COLO668 (cell line): ENCODE measurements around the gene NBPF19.
"Not testable (repeated sequence)": the region's sequence is repeated elsewhere in the genome, so short reads cannot be mapped to it uniquely, and the experiment has no call there.

Experiments used
- DNase-seq: peaks from one replicate; lab custom pipeline; 2025; ENCODE audit not compliant: unreplicated experiment; lab: John Stamatoyannopoulos, UW

NBPF19 gene

DNA sequence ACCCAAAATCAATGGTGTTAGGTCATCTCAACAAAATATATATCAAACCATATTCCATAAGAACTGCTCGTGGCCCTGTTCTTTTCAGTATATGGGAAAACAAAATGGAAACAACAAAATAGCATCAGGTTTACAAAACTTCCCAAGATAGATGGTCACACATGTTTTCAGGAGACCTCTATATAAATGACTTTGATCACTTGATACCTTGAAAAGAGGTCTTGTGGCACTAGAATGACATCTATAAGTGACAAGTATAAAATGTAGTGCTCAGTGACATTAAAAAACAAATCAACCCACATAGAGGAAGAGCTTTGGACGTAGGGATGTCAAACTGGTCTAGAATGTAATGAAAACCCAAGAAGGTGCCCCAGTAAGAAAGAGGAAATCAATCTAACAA, at the start of gene NBPF19:
TSS of gene NBPF19 (plus strand) at position 301 of the 400 bp plus-strand sequence. CDS start 888 bp downstream, outside the sequence.
- DNase-seq = not testable (repeated sequence)

GRCh38 chr1:149428317-149428716, 46.5 kb upstream of the NBPF19 start:
- not testable (repeated sequence) for DNase-seq

DNA sequence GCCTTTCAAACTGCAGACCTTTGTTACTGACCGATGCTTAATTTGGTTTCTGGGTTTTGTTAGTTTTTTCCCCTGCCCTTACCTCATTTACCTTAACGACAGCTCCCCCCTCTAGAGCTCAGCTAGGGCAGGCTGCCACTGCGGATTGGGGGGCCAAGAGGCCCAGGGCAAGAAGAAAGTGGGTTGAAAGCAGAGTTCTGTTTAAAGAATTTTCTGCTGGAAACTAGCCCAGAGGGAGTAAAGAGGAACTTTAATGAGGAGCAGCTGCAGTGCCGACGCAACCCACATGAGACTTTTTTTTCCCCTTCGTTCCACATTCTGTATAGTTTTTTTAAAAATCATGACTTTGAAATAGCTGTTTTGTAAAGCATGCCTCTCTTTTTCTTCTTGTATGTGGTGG, 29.4 kb upstream of the NBPF19 start:
- DNase-seq = not testable (repeated sequence)

- DNase-seq = not testable (repeated sequence)
These were observed 22.6 kb upstream of the NBPF19 start for GRCh38 chr1:149452196-149452595.

- DNase-seq = not testable (repeated sequence)
These were observed 22.2 kb upstream of the NBPF19 start for GRCh38 chr1:149452652-149453051.

- not testable (repeated sequence) for DNase-seq
These were observed 83.5 kb downstream of the NBPF19 start for GRCh38 chr1:149558350-149558825.

DNA sequence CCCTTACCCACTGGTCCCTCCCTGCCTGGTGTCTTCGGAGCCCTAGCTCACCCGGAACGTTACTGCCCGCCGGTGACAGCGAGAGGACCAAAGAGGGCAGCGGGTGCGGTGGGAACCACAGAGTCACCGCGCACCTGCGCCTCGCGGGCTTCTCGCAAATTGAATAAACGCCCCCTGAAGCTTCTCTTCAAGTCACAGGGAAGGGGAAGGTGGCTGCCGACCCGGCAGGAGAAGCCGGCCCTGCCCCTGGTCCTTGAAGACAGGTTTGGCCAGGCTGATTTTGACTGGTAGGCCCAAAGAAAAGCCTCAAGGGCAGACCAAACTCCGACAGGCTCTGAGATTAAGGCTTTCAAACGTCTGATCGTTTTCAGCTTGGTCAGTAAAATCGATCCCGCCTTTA, 87.0 kb downstream of the NBPF19 start:
- DNase-seq = not testable (repeated sequence)

DNA sequence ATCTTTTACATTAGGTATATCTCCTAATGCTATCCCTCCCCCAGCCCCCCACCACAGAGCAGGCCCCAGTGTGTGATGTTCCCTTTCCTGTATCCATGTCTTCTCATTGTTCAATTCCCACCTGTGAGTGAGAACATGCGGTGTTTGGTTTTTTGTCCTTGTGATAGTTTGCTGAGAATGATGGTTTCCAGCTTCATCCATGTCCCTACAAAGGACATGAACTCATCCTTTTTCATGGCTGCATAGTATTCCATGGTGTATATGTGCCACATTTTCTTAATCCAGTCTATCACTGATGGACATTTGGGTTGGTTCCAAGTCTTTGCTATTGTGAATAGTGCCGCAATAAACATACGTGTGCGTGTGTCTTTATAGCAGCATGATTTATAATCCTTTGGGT, 90.6 kb downstream of the NBPF19 start:
- not testable (repeated sequence) for DNase-seq

DNA sequence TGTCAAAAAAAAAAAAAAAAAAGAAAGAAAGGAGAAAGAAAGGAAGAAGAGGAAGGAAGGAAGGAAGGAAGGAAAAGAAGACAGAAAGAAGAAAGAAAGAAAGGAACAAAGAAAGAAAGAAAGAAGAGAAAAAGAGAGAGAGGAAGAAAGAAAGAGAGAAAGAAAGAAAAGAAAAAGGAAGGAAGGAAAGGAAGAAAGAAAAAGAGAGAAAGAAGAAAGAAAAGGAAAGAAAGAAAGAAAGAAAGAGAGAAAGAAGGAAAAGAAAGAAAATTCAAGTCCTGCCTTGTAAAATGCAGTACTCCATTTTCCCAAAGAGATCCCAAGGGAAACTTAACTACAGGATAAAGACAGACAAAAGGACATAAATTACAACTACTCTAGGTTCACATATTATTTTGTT, 97.9 kb downstream of the NBPF19 start:
- DNase-seq = not testable (repeated sequence)

GRCh38 chr1:149585592-149585991, 110.7 kb downstream of the NBPF19 start:
- not testable (repeated sequence) for DNase-seq
